ENCODE measurements around the gene DYNC1I1.
"Not testable (repeated sequence)": the region's sequence is repeated elsewhere in the genome, so short reads cannot be mapped to it uniquely, and the experiment has no call there.

DYNC1I1 gene

DNA sequence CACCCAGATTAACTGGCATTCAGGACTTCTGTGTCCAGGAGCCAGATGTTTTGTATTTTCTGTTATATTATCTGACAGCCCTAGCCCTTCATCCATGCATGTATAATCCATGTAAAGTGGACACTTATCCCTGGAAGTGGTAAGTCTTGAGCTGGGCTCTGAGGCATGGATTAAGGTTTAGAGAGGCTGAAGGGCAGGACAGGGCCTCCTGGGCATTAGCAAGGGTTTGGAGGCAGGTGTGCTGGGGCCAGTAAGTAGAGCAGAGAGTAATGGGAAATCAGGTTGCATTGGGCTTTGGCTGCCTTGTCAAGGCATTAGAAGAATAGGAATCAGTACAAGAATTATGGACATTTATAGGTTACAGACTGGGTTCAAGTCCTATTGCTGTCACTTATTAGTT lies 138.0 kb downstream of the DYNC1I1 start:
- DNase-seq (ENCODE audit: low spot score) = no peak

DNA sequence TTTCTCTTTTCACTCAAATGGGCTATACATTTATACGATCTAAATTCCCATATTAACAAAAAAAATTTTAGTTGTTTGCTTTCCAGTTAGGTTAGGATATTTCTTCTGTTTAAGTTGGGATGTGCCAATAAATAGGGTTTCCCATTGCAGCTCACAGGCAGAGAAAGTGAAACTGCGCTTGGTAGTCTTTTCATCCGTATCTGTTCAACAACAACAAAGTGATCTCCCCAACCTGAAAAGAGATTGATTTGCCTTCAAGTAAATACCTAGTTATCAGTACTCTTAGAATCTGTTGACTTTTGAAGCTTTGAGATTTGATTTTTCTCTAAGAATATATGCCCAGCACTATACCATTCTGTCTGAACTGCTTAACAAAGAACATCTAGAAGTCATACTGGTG lies 143.4 kb downstream of the DYNC1I1 start:
- DNase-seq (ENCODE audit: low spot score) = no peak

GRCh38 chr7:95916573-95917297 lies 144.4 kb downstream of the DYNC1I1 start:
- DNase-seq (ENCODE audit: low spot score) = peak; percentile 63

DNA sequence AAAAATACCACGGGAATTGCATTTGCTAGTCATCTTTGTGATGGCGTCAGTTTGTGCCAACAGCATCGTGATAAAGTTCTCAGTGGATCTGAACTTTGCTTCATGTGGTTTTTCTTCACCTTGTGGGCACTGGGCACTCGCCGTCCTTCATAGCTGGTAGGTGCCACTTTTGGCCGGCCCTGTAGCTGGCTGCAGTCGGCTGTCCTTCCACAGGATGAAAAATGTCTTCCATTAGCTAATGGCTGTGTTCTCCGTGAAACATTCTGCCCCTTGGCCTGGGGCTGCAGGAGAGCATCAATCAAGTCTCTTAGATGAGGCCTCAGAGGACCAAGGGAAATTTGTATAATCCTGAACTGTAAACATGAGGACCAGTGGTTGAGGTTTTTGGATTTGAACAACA lies 145.3 kb downstream of the DYNC1I1 start:
- no peak for DNase-seq (ENCODE audit: low spot score)

DNA sequence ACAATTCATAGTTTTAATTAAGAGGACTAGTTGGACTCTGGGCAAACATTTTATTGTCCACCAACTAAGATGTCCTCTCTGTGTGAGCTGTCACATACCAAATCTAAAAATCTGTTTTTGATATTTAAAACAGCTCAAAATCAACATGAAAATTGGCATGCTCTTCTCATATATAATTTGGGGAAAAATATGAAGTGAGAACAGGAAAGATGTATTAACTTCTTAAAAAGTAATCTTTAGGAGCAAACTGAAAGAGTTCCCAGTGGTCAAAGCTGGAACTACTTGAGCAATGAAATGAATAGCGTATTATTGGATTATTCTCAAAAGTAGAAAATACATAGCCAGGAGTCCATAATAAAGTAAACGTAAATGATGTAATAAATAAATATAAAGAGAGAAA lies 147.2 kb downstream of the DYNC1I1 start:
- no peak for DNase-seq (ENCODE audit: low spot score)

- peak; percentile 44 for DNase-seq (ENCODE audit: low spot score)
Measured at GRCh38 chr7:95921543-95921942, 149.2 kb downstream of the DYNC1I1 start.

GRCh38 chr7:95922191-95922590 lies 149.8 kb downstream of the DYNC1I1 start:
- no peak for DNase-seq (ENCODE audit: low spot score)

- no peak for DNase-seq (ENCODE audit: low spot score)
Measured at GRCh38 chr7:95925236-95925635, 152.9 kb downstream of the DYNC1I1 start.

DNA sequence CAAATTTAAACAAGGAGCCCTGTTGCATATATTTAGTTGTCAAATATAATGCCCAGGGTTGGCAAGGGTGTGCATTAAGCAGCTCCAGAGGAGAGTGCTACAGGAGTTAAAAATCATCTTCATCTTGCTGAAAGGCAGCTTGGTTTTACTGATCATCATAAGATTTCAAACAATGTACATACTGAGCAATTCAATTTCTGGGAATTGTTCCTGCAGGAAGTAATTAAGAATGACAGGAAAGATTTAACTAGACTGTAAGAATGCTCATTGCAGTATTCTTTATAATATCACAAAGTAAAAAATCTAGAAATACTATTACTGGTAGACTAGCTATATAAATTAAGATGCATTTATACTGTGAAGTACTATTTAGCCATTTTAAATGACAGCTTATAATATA lies 153.6 kb downstream of the DYNC1I1 start:
- peak; percentile 31 for DNase-seq (ENCODE audit: low spot score)

DNA sequence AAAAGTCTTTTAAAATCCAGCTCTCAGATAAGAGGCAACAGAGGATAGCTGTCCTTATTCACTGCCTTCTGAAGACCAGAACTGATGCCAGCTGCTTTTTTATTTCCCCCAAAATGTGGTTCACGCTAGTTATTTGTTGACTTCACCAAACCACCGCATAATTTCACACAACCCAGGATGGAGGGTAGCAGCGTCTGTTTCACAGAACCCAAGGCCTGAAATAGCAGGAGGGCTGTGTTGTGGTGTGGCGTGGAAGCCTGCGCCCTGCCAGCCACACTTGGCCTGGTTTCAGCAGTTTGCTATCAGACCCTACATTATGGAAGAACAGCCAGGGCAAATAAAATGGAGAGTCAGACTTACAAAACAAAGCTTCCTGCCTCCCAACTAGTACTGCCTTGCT lies 155.4 kb downstream of the DYNC1I1 start:
- DNase-seq (ENCODE audit: low spot score) = no peak

DNA sequence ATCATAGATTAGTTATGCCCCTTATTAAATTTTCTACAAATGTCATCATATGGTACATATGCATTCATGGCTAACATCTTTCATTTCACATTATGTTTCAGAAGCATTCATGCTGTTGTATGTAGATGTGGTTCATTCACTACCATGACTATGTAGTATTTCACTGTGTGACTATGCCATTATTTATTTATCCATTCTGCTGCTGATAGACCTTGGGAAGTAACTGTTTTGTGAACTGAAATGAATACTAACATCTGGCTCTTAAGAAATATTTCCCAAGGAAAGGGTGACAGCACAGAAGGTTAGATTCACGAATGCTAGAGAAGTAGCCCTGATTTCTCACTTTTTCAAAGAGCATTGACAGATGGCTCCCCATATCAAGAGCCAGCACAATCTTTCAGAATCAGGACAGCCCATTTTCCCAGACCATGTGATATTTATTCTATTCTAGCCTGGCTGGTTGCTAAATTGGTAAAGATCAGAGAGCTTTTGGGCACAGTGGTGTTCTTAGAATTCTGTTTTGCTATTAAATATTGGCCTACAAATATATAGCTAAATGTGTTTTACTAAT lies 157.4 kb downstream of the DYNC1I1 start:
- DNase-seq (ENCODE audit: low spot score) = no peak

DNA sequence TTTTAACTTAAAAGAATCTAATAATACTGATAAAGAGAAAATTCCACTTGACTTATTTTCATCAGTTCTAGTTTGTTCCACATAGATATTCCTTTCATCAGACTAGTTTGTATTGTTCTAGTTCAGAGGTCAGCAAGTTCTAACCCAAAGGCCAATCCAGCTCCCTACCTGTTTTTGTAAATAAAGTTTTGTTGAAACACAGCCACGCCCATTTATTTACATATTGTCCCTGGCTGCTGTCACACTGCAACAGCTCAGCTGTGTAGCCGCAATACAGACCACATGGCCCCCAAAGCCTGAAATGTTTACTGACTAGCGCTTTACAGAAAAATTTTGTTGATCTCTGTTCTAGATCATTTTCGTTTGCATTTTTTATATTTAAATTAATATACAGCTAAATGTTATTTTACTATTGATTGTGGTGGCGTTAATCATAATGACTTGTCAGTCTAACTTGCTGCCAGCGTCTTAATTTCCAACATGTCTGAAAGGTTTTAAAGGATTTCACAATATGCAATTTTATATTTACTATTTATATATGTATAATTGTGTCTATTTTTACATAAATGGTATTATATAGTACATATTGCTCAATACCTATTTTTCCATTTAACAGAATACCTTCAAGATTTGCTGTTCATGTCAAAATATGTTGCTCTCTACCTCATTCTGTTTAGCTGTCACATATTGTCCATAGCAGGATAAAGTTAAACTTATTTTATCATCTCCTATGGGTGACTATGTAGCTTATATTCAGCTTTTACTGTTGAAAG lies 159.3 kb downstream of the DYNC1I1 start:
- no peak for DNase-seq (ENCODE audit: low spot score)

- no peak for DNase-seq (ENCODE audit: low spot score)
Measured at GRCh38 chr7:95933618-95934017, 161.3 kb downstream of the DYNC1I1 start.

- DNase-seq (ENCODE audit: low spot score) = not testable (repeated sequence)
Measured at GRCh38 chr7:95944867-95945266, 172.5 kb downstream of the DYNC1I1 start.

DNA sequence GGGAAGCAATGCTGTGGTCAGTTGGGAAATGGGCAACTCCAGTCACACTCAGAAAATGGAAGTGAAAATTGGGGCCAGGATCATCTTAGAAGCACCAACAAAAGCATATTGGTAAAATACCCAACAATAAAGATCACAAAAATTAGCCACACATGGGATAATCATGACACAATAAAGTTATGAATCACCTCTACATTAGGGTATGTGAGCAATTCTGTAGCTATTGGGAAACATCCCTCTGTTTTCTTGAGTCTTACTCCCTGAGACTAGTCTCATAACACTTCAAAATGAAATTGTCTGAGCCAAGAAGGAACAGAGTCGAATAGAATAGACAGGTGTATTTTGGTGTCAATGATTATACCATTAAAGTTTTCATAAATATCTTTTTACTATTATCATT lies 178.3 kb downstream of the DYNC1I1 start:
- no peak for DNase-seq (ENCODE audit: low spot score)

- no peak for DNase-seq (ENCODE audit: low spot score)
Measured at GRCh38 chr7:95951531-95951930, 179.2 kb downstream of the DYNC1I1 start.

- no peak for DNase-seq (ENCODE audit: low spot score)
Measured at GRCh38 chr7:95951997-95952795, 179.8 kb downstream of the DYNC1I1 start.

DNA sequence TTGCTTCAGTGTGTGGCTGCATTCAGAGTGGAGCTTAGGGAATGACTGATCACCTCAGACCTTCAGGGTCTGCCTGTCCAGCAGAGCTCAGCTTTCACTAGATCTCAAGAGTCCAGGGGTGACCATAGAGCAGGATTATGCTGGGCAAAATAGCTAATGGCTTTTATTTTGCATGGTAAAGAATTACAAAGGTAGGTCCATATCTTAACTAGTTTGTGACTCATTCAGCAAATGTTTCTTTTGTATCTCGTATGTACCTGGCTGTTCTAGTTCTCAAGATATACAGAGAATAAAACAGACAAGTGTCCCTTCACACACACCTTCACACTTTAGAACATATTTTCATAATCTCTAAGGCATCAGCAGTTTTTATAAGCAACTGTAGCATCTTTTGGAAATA lies 180.5 kb downstream of the DYNC1I1 start:
- DNase-seq (ENCODE audit: low spot score) = no peak

DNA sequence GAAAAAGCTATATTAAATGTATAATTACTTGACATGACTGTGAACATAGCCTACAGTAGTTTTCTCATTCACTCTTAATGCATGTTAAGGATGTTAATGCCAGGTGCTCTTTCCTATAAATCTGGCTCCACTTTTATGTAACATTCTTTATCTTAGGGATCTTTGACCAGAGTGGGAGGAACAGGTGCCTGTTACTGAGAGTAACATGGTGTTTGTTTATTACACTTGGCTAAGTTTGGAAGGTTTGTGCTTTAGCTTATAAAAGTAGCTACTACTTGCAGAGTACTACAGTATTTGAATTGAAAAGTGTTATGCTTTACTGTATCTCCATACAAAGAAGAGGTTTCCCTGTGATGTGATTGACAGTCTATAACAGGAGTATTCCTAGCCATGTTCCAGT lies 183.4 kb downstream of the DYNC1I1 start:
- DNase-seq (ENCODE audit: low spot score) = no peak

GRCh38 chr7:95957510-95957909 lies 185.2 kb downstream of the DYNC1I1 start:
- DNase-seq (ENCODE audit: low spot score) = no peak

GRCh38 chr7:95960706-95961244 lies 188.4 kb downstream of the DYNC1I1 start:
- DNase-seq (ENCODE audit: low spot score) = no peak

DNA sequence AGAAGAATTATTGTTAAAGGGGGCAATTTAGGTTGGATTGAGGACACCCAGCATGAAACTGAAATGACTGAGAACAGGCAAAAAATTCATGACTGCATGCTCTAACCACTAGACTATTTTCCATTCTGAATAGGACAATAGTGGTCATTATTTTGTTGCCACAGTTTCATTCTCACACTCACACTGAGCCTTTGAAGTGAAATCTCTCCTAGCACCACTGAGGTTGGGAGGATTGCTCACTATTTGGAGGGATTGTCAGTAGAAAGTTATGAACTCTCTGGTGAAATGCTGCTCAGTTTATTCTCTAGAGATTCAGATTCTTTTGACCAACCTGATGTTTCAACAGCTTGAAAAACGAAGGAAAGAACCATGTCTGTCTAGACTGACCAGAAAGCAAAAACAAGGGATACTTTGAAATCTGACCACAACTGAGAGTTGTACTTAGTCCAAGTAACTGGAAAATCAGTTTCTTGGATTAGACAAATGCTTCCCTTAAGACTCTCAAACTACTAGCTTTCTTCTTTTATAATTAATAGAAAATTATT lies 191.2 kb downstream of the DYNC1I1 start:
- DNase-seq (ENCODE audit: low spot score) = no peak
